GM06990 (cell line): ENCODE results near the gene KLF9.

Experiments used
- DNase-seq: peaks from one replicate; pipeline ENCODE4 v3.0.0-alpha.2; 2011; ENCODE audit not compliant: insufficient read length; ENCODE audit errors: extremely low read depth
- H3K27me3 ChIP-seq: replicated peaks from 2 replicates; pipeline ENCODE4 v1.6.0; 2011; ENCODE audit warnings: low read length; ENCODE audit not compliant: control insufficient read depth, insufficient read depth
- H3K36me3 ChIP-seq: 2 replicates; pipeline ENCODE4 v1.5.1; 2011; ENCODE audit warnings: low read length; ENCODE audit not compliant: control insufficient read depth, insufficient read depth
- H3K4me3 ChIP-seq: replicated peaks from 2 replicates; pipeline ENCODE4 v1.5.1; 2011; ENCODE audit warnings: low read depth, mild to moderate bottlenecking, control low read depth, low read length
- TF ChIP-seq, protein P1 (sequence below): IDR thresholded peaks from 2 replicates; pipeline ENCODE4 v1.5.1; 2011; ENCODE audit warnings: low read length, control low read depth, mild to moderate bottlenecking, inconsistent platforms; ENCODE audit not compliant: insufficient read depth, poor library complexity, severe bottlenecking

Gene KLF9

DNA sequence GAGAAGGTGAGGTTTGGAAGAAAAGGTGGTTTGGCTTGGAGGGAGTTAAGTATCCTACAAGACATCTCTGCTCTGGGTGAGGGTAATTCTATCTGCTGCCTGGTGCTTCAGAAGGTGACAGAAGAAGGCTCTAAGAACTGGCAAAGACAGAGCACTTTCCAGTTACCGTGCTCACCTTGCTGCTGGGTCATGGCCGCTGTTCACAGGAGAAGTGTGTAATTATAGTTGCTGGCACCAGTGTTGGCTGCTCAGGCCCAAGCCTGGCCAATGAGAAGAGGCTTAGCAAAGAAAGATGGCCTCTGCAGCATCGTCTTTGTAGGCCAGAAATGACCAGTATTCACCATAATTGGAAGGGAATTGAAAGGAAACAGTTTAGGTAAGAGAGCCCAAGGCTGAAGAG, 37.9 kb upstream of the KLF9 start:
- TF ChIP-seq, protein P1, sequence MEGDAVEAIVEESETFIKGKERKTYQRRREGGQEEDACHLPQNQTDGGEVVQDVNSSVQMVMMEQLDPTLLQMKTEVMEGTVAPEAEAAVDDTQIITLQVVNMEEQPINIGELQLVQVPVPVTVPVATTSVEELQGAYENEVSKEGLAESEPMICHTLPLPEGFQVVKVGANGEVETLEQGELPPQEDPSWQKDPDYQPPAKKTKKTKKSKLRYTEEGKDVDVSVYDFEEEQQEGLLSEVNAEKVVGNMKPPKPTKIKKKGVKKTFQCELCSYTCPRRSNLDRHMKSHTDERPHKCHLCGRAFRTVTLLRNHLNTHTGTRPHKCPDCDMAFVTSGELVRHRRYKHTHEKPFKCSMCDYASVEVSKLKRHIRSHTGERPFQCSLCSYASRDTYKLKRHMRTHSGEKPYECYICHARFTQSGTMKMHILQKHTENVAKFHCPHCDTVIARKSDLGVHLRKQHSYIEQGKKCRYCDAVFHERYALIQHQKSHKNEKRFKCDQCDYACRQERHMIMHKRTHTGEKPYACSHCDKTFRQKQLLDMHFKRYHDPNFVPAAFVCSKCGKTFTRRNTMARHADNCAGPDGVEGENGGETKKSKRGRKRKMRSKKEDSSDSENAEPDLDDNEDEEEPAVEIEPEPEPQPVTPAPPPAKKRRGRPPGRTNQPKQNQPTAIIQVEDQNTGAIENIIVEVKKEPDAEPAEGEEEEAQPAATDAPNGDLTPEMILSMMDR, result no peak
- no peaks in the 10 kb centered on the region for H3K36me3 ChIP-seq
- H3K27me3 ChIP-seq, result no peaks in the 10 kb centered on the region; the same call in 1 of the 2 replicates
- H3K4me3 ChIP-seq, result no peak overlapping the region
- DNase-seq, result no peak

- Histone ChIP-seq H3K4me3 (no peak overlapping the region), H3K27me3 (no peaks in the 10 kb centered on the region; the same call in none of the 2 replicates), H3K36me3 (no peaks in the 10 kb centered on the region)
- TF ChIP-seq, protein P1, result no peak
- DNase-seq, result no peak
These were observed 37.3 kb upstream of the KLF9 start for GRCh38 chr9:70451765-70452164.

DNA sequence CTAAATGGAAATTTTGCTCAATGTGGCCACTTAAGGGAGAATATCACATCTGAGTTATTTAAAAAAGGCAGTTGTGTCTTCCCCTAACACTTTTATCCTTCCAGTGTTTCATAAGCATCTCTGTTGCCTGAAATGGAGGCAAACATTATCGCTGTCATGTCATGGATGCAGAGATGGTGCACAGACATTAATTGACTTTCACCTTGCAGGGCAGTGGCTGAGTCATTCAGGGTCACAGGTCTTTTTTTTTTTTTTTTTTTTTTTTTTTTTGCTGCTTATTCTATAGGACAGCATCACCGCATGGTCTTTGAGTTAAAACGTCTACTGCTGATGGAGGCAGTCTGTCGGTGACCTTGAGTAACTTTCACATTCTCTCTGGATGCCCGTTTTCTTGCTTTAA, 36.3 kb upstream of the KLF9 start:
- no peak for DNase-seq
- Histone ChIP-seq H3K27me3 (no peaks in the 10 kb centered on the region; the same call in none of the 2 replicates), H3K36me3 (no peaks in the 10 kb centered on the region), H3K4me3 (no peak overlapping the region)
- TF ChIP-seq, protein P1, result no peak

- DNase-seq, result no peak
- Histone ChIP-seq H3K27me3 (no peaks in the 10 kb centered on the region; the same call in none of the 2 replicates), H3K36me3 (no peaks in the 10 kb centered on the region), H3K4me3 (no peak overlapping the region)
- TF ChIP-seq, protein P1, result no peak
These were observed 35.0 kb upstream of the KLF9 start for GRCh38 chr9:70449461-70449860.

- TF ChIP-seq, protein P1, result no peak
- DNase-seq, result no peak
- Histone ChIP-seq H3K27me3 (no peaks in the 10 kb centered on the region; the same call in none of the 2 replicates), H3K36me3 (no peaks in the 10 kb centered on the region), H3K4me3 (no peak overlapping the region)
These were observed 34.5 kb upstream of the KLF9 start for GRCh38 chr9:70448919-70449318.

- DNase-seq, result no peak
- Histone ChIP-seq H3K36me3 (no peaks in the 10 kb centered on the region), H3K4me3 (no peak overlapping the region), H3K27me3 (no peaks in the 10 kb centered on the region; the same call in none of the 2 replicates)
- TF ChIP-seq, protein P1, result no peak
These were observed 30.4 kb upstream of the KLF9 start for GRCh38 chr9:70444904-70445303.
